HCT116 (cell line): Measurements from ENCODE around the gene C1QTNF4. TPM values are rescaled to one million over a fixed set of nuclear protein-coding genes. Genes with fewer than 3 reads are reported as not detected.
A peak's percentile ranks its signal among the peaks of the same experiment; 100 is the strongest.

Experiments
- CEBPB ChIP-seq: IDR thresholded peaks from 2 replicates; pipeline ENCODE4 v1.6.1; 2012; ENCODE audit warnings: low read depth
- JUND ChIP-seq: IDR thresholded peaks from 2 replicates; pipeline ENCODE4 v1.6.1; 2012
- SRF ChIP-seq: IDR thresholded peaks from 2 replicates; pipeline ENCODE4 v1.6.1; 2012; ENCODE audit warnings: low read depth
- TCF7L2 ChIP-seq: IDR thresholded peaks from 2 replicates; pipeline ENCODE4 v1.7.0; 2011; ENCODE audit warnings: borderline replicate concordance, inconsistent platforms; ENCODE audit not compliant: insufficient read depth, insufficient read length; ENCODE audit errors: extremely low read depth
- ZBTB33 ChIP-seq: IDR thresholded peaks from 2 replicates; pipeline ENCODE4 v1.6.1; 2011; ENCODE audit warnings: mild to moderate bottlenecking, low read length, moderate library complexity; ENCODE audit not compliant: insufficient replicate concordance; ENCODE audit errors: extremely low read depth
- ZFX ChIP-seq: fragments of 450-650 bp; IDR thresholded peaks from 2 replicates; pipeline ENCODE4 v1.6.1; 2017
- total RNA-seq: library from RNA; stranded (reverse); gene quantifications from one replicate; pipeline ENCODE4 v1.2.1, GENCODE V29; 2021; ENCODE audit not compliant: unreplicated experiment
- TF ChIP-seq, protein P1 (sequence below): IDR thresholded peaks from 2 replicates; pipeline ENCODE4 v1.6.1; 2012
- TF ChIP-seq, protein P2 (sequence below): IDR thresholded peaks from 2 replicates; pipeline ENCODE4 v1.6.1; 2012
- TF ChIP-seq, protein P3 (sequence below), 3 experiments: fragments of 200-600 bp in 1 of 3; sonication (generic) in 1 of 3; IDR thresholded peaks in 2 of 3; conservative IDR thresholded peaks in 1 of 3; 2 replicates each; pipeline ENCODE4 v1.5.1; 2012 to 2017; ENCODE audit warnings: low read depth in 2 of 3, low read length in 2 of 3, antibody characterized with exemption in 1 of 3, borderline replicate concordance in 1 of 3, control low read depth in 1 of 3, mild to moderate bottlenecking in 1 of 3, mixed read lengths in 1 of 3, mixed run types in 1 of 3, moderate library complexity in 1 of 3; ENCODE audit not compliant: insufficient read depth in 1 of 3

The C1QTNF4 gene
- total RNA-seq, 1 experiment from 2014 or later, result 0.34 TPM

GRCh38 chr11:47565340-47566148 lies 28.7 kb downstream of the C1QTNF4 start, which contains the start of gene PTPMT1 (continued):
- TF ChIP-seq CEBPB (no peak), ZBTB33 (peak; percentile 92), JUND (no peak), TCF7L2 (no peak), ZFX (peak; percentile 99), SRF (no peak)
- TF ChIP-seq, protein P1, sequence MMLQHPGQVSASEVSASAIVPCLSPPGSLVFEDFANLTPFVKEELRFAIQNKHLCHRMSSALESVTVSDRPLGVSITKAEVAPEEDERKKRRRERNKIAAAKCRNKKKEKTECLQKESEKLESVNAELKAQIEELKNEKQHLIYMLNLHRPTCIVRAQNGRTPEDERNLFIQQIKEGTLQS, result no peak
- TF ChIP-seq, protein P2, sequence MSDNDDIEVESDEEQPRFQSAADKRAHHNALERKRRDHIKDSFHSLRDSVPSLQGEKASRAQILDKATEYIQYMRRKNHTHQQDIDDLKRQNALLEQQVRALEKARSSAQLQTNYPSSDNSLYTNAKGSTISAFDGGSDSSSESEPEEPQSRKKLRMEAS, result peak; percentile 78
- TF ChIP-seq, protein P3, sequence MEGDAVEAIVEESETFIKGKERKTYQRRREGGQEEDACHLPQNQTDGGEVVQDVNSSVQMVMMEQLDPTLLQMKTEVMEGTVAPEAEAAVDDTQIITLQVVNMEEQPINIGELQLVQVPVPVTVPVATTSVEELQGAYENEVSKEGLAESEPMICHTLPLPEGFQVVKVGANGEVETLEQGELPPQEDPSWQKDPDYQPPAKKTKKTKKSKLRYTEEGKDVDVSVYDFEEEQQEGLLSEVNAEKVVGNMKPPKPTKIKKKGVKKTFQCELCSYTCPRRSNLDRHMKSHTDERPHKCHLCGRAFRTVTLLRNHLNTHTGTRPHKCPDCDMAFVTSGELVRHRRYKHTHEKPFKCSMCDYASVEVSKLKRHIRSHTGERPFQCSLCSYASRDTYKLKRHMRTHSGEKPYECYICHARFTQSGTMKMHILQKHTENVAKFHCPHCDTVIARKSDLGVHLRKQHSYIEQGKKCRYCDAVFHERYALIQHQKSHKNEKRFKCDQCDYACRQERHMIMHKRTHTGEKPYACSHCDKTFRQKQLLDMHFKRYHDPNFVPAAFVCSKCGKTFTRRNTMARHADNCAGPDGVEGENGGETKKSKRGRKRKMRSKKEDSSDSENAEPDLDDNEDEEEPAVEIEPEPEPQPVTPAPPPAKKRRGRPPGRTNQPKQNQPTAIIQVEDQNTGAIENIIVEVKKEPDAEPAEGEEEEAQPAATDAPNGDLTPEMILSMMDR (IDR thresholded peaks at IDR 0.05 in 2 of 3, conservative IDR thresholded peaks at IDR 0.05 in 1 of 3; ENCODE audit: borderline replicate concordance in 1 of 3, insufficient read depth in 1 of 3, low read depth in 2 of 3, low read length in 2 of 3), result no peak
